Tibial artery (tissue), 4 donors: ENCODE measurements around the gene CELSR1.

ENCODE experiments used
- DNase-seq, 2 donors: peaks; one replicate each; pipeline ENCODE4 v3.0.0-alpha.2; 2019
- H3K27ac ChIP-seq, 2 donors: fragments of 200-600 bp; sonication (generic) in 1 of 2; 1 replicate in 1 of 2; 2 replicates in 1 of 2; pipeline ENCODE4 v1.5.1; 2018 to 2019; ENCODE audit warnings: mild to moderate bottlenecking in 1 of 2
- H3K27me3 ChIP-seq, 2 donors: fragments of 200-600 bp; sonication (generic) in 1 of 2; one replicate each; pipeline versions ENCODE4 v1.5.1 to v1.6.0; 2016 to 2019
- H3K36me3 ChIP-seq, 3 donors: fragments of 200-600 bp; sonication (generic) in 2 of 3; one replicate each; pipeline ENCODE4 v1.5.1; 2016 to 2019; ENCODE audit warnings: mild to moderate bottlenecking in 2 of 3
- H3K4me1 ChIP-seq, 4 donors: fragments of 200-600 bp; sonication (generic) in 2 of 4; 1 replicate in 3 of 4; 2 replicates in 1 of 4; pipeline ENCODE4 v1.5.1; 2016 to 2019
- H3K4me3 ChIP-seq, 2 donors: fragments of 200-600 bp; sonication (generic) in 1 of 2; 1 replicate in 1 of 2; 2 replicates in 1 of 2; pipeline ENCODE4 v1.5.1; 2018 to 2019; ENCODE audit warnings: mild to moderate bottlenecking in 2 of 2
- H3K9me3 ChIP-seq, 3 donors: fragments of 200-600 bp; sonication (generic) in 1 of 3; one replicate each; pipeline ENCODE4 v1.5.1; 2016 to 2019
- intact Hi-C: fragments of 100-400 bp; cut with DNase I; formaldehyde crosslinking; loops from one replicate; pipeline ENCODE4 v1.15.0; 2023; ENCODE audit warnings: low total_unique reads
- TF ChIP-seq, protein P1 (sequence below), 2 experiments: fragments of 200-600 bp in 1 of 2; fragments of 450-650 bp in 1 of 2; IDR thresholded peaks; one replicate each; pipeline ENCODE4 v1.5.1; 2017 to 2019; ENCODE audit warnings: antibody characterized with exemption in 2 of 2, mild to moderate bottlenecking in 1 of 2, moderate library complexity in 1 of 2

CELSR1 gene

DNA sequence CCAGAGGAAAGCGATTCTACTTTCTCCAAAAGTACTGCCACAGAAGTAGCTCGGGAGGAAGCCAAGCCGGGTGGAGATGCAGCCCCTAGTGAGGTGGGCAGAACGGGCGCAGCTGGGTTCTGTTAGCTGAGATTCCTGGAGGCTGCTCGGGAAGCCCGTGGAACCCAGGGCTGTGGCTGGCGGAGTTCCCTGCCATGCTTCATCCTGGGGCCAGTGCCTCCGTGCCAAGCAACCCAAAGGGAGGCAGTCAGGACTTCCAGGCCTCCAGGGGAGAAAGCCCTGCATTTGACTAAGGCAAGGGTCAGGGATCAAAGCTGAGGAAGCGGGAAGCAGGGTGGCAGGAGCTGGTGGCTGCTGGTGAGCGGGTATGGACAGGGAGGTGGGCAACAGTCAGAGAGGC is 208.6 kb downstream of the CELSR1 start:
- Histone ChIP-seq H3K4me1 (no peaks in the 10 kb centered on the region), H3K4me3 (no peak overlapping the region), H3K27ac (no peak overlapping the region), H3K36me3 (no peaks in the 10 kb centered on the region), H3K9me3 (no peaks in the 10 kb centered on the region), H3K27me3 (no peaks in the 10 kb centered on the region)
- no peak for DNase-seq
- intact Hi-C loops: no loop called here
- TF ChIP-seq, protein P1, sequence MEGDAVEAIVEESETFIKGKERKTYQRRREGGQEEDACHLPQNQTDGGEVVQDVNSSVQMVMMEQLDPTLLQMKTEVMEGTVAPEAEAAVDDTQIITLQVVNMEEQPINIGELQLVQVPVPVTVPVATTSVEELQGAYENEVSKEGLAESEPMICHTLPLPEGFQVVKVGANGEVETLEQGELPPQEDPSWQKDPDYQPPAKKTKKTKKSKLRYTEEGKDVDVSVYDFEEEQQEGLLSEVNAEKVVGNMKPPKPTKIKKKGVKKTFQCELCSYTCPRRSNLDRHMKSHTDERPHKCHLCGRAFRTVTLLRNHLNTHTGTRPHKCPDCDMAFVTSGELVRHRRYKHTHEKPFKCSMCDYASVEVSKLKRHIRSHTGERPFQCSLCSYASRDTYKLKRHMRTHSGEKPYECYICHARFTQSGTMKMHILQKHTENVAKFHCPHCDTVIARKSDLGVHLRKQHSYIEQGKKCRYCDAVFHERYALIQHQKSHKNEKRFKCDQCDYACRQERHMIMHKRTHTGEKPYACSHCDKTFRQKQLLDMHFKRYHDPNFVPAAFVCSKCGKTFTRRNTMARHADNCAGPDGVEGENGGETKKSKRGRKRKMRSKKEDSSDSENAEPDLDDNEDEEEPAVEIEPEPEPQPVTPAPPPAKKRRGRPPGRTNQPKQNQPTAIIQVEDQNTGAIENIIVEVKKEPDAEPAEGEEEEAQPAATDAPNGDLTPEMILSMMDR (IDR thresholded peaks at IDR 0.05): no peak

DNA sequence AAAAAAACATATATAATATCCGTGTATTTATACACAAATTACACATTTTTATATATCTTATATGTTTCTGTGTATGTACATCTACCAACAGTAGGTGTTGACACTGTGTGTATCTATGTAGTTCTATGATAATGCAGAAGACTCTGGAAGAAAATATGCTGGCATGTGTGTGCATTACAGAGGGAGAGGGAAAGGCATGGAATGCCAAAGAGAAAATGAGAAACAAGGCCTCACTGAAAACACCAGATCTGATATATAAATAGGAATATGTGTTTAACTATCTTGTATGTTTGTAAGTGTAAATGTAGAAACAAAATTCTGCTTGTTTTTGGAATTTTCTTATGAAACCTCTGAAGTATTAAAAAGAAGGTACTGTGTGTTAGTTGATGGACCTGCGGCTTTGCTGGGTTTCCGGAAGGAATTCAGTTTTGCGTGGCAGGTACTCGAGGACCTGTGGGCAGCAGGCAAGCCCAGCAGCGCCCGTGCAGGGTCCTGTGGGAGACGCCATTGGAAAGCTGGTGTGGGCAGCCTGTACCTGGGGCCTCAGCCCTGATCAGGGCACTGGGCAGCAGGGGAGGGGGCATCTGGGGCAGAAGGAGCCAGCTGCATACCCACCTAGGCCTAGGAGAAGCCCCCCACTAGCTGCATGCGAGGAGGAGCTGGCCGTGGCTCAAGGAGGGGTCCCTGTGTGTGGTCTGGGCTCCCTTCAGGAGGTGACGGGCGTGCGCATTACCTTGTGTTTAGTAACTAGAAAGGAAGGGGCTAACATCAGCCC is 209.5 kb downstream of the CELSR1 start:
- TF ChIP-seq, protein P1 (IDR thresholded peaks at IDR 0.05): no peak
- Histone ChIP-seq H3K4me3 (no peak overlapping the region), H3K4me1 (no peaks in the 10 kb centered on the region), H3K9me3 (no peaks in the 10 kb centered on the region), H3K27me3 (no peaks in the 10 kb centered on the region), H3K27ac (no peak overlapping the region), H3K36me3 (no peaks in the 10 kb centered on the region)
- DNase-seq: no peak
- intact Hi-C loops: no loop called here

DNA sequence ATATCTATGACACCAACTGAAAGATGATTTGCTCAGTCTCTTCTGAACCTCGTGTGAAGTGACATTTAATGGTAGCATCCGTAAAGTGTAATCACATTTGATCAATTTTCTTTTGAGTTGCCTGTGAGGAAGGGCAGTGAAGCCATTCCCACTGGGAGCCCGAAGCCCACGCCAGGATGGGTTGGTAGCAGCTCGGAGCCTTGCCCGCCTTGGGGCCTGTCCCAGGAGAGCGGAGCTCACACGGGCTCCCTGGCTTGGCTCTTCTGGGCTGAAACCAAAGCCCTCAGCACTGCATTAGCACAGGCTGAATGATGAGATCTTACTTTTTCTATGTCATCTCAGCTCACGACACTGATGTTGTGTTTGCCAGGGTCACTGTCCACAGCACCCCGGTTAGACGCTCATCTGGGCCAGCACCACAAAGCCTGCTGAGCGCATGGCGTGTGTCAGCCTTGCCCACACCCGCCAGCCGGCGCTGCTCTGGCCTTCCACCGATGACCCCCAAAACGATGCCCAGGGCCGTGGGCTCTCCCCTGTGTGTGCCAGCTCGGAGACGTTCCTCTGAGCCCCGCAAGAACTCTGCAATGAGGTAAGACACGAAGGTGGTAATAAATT is 211.2 kb downstream of the CELSR1 start:
- Histone ChIP-seq H3K9me3 (no peaks in the 10 kb centered on the region), H3K4me1 (no peaks in the 10 kb centered on the region), H3K4me3 (no peak overlapping the region), H3K27ac (no peak overlapping the region), H3K36me3 (no peaks in the 10 kb centered on the region), H3K27me3 (no peaks in the 10 kb centered on the region)
- intact Hi-C loops: no loop called here
- no peak for DNase-seq
- TF ChIP-seq, protein P1 (IDR thresholded peaks at IDR 0.05): no peak

DNA sequence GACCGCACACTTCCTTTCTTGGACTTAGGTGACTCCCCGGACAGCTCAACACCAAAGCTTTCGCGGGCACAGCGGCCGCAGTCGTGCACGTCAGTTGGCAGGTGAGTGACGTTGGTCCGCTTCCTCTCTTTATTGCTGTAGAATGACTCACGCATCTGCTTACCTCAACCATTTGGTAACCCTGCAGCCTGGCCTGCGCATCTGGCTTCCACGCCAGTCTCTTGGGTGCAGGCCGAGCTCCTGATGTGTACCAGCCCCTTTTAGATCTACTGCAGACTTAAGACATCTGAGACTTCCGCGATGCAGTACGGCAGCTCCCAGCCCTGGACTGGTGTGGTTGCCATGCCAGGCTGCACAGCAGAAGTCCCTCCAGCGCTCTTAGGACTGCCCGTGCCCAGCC is 214.3 kb downstream of the CELSR1 start:
- no peaks in the 10 kb centered on the region for H3K9me3 ChIP-seq
- H3K36me3 ChIP-seq: no peaks in the 10 kb centered on the region
- H3K4me1 ChIP-seq: no peaks in the 10 kb centered on the region
- intact Hi-C loops: no loop called here
- no peak overlapping the region for H3K4me3 ChIP-seq
- no peak overlapping the region for H3K27ac ChIP-seq
- DNase-seq: no peak
- TF ChIP-seq, protein P1 (IDR thresholded peaks at IDR 0.05): no peak
- no peaks in the 10 kb centered on the region for H3K27me3 ChIP-seq

DNA sequence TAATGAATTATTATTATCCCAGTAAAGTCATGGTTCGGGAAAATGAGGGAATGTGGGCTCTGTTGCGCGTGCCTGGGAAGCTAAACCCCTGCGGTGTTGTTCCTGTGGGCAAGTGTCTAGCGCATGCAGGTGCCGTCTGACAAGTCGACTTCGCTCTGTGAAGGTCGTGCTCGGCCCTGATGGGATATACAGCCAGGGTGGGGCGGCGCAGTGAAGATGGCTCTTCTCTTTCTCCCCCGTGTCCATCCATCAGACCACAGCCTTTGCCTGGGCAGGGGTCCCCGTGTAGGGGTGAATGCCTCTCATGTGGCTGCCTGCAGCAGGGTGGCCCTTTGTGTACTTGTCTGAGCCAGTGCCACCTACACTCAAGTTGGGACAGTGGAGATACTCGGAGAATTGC is 214.7 kb downstream of the CELSR1 start:
- intact Hi-C loops: no loop called here
- Histone ChIP-seq H3K27me3 (no peaks in the 10 kb centered on the region), H3K9me3 (no peaks in the 10 kb centered on the region), H3K4me1 (no peaks in the 10 kb centered on the region), H3K4me3 (no peak overlapping the region), H3K36me3 (no peaks in the 10 kb centered on the region), H3K27ac (no peak overlapping the region)
- TF ChIP-seq, protein P1 (IDR thresholded peaks at IDR 0.05): no peak
- no peak for DNase-seq
